ENCODE measurements around the gene VPS37C. TPM values are rescaled to one million over a fixed set of nuclear protein-coding genes. Genes with fewer than 3 reads are reported as not detected.
A peak's percentile ranks its signal among the peaks of the same experiment; 100 is the strongest.
"Not testable (repeated sequence)": the region's sequence is repeated elsewhere in the genome, so short reads cannot be mapped to it uniquely, and the experiment has no call there.

The VPS37C gene
- 6.6 TPM for polyA plus RNA-seq (2012; ENCODE audit: missing spikeins)

GRCh38 chr11:61161190-61162091 lies at the start of gene VPS37C:
Gene VPS37C, minus strand, starts transcription at chr11:61161426. Its CDS starts 22,597 bp downstream, at chr11:61138829.
- peak; percentile 94 for DNase-seq (ENCODE audit: insufficient read length)
- TF ChIP-seq TAF1 (IDR thresholded peaks at IDR 0.05; ENCODE audit: borderline replicate concordance, low read depth, low read length) = peak; percentile 25; the same call in 1 of the 2 replicates
- peak; percentile 72; the same call in 1 of the 2 replicates for TF ChIP-seq POLR2A (IDR thresholded peaks at IDR 0.05; ENCODE audit: low read depth, low read length)
- TF ChIP-seq POLR2AphosphoS5 (IDR thresholded peaks at IDR 0.05; ENCODE audit: low read depth, low read length) = peak; percentile 68; the same call in 1 of the 2 replicates
- peak; percentile 98 for FAIRE-seq

- not testable (repeated sequence) for DNase-seq (ENCODE audit: insufficient read length); FAIRE-seq
Measured at GRCh38 chr11:61210629-61211028, 49.4 kb upstream of the VPS37C start.

DNA sequence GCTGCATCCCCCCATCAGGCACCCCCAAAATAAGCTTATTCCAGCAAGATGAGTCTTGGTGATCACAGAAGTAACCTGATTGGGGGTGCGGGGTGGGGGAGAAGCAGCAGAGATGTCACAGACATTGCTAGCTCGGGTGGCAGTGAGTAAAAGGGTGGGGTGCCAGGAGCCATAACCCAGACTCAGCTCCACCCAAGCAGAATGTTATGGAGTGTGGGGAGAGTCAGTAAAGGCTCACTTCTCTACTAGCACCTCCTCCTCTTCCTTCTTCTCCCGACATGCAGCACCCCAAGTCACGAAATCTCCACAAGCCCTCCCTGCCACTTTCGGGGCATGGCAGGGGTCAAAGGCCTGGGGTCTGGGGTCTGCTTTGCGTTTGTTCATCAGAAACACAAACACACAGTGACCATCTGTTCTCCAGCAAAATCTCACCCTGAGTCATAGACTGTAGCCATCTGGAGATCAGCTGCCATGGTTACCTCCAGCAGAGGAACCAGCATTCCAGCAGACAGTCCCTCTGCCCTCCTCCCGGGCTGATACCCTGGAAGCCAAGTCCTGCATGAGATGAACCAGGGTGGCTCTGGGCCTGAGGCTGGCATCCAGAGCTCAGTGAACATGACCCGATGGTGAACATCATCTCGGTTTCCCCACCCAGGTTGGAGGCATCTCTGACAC lies 46.5 kb upstream of the VPS37C start:
- FAIRE-seq; DNase-seq (ENCODE audit: insufficient read length): not testable (repeated sequence)

GRCh38 chr11:61204502-61205059 lies 43.4 kb upstream of the VPS37C start:
- DNase-seq (ENCODE audit: insufficient read length); FAIRE-seq: not testable (repeated sequence)

- FAIRE-seq = not testable (repeated sequence)
Measured at GRCh38 chr11:61203873-61204272, 42.6 kb upstream of the VPS37C start.

DNA sequence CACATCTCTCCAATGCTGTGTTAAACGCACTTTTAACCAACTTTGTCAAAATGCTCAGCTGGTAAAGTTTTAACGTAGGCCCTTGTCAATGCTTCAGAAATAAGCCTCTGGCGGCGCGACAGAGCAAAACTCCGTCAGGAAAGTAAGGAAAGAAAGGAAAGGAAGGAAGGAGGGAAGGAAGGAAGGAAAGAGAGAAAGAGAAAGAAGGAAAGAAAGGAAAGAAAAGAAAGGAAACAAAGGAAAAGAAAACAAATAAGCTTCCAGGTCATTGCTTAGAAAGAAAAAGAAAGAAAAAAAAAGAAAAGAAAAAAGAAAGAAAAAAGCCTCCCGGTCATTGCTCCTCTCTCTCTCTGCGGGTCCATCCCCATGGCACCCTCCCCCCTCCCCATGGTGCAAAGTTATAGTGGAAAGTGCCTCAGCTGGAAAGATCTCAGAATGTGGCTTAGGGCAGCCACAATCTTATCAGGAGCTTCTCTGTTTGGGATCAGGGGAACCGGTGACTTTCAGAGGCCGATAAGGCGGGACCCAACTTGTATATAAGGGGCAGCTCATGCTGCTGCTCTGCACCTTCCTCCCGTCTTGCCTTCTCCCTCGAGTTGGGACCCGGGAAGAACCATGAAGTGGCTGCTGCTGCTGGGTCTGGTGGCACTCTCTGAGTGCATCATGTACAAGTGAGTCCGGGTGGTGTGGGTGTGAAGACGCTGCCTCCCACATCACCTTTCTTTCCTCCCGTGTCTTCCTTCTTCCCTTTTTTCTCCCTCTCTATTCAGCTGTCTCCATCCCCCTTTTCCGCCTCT lies 41.9 kb upstream of the VPS37C start, which contains the start of gene PGA3:
PGA3 (plus strand) TSS at position 566 of the 797 bp plus-strand sequence; CDS start at position 616, 50 bp downstream.
- not testable (repeated sequence) for FAIRE-seq

More at GRCh38 chr11:61203873-61204272, 42.6 kb upstream of the VPS37C start:
- DNase-seq (ENCODE audit: insufficient read length) = not testable (repeated sequence)

GRCh38 chr11:61201476-61201875 lies 40.2 kb upstream of the VPS37C start:
- DNase-seq (ENCODE audit: insufficient read length) = no peak
- FAIRE-seq = no peak
- TF ChIP-seq POLR2AphosphoS5 (IDR thresholded peaks at IDR 0.05; ENCODE audit: low read depth, low read length) (no peak), TAF1 (IDR thresholded peaks at IDR 0.05; ENCODE audit: borderline replicate concordance, low read depth, low read length) (no peak)

More for the DNA sequence above, 41.9 kb upstream of the VPS37C start, which contains the start of gene PGA3:
- DNase-seq (ENCODE audit: insufficient read length) = not testable (repeated sequence)

DNA sequence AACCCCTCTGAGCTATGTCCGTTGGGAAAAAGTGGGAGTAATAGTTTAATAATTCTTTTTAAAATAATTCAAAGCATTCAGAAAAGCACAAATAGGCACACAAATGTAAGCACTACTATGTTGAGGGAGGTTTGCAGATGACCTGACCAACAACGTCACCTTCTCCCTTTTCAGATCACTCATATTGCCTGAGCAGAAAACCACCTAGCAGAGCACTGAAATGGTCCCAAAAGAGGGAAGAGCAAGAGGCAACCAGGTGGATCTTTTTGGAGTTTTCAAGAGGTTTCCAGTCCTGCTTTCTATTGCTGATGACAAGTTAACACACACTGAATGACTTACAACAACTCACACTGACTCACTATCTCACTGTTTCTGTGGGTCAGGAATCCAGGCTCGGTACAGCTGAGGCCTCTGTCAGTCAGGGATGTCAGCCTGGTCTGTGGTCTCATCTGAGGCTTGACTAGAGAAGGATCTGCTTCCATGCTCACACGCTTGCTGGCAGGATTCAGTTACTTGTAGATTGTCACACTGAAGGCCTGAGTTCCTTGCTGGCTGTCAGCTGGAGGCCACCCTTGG lies 37.8 kb upstream of the VPS37C start:
- FAIRE-seq (no peak), DNase-seq (ENCODE audit: insufficient read length) (no peak)
- TF ChIP-seq POLR2AphosphoS5 (IDR thresholded peaks at IDR 0.05; ENCODE audit: low read depth, low read length) (no peak), POLR2A (IDR thresholded peaks at IDR 0.05; ENCODE audit: low read depth, low read length) (no peak), TAF1 (IDR thresholded peaks at IDR 0.05; ENCODE audit: borderline replicate concordance, low read depth, low read length) (no peak)

DNA sequence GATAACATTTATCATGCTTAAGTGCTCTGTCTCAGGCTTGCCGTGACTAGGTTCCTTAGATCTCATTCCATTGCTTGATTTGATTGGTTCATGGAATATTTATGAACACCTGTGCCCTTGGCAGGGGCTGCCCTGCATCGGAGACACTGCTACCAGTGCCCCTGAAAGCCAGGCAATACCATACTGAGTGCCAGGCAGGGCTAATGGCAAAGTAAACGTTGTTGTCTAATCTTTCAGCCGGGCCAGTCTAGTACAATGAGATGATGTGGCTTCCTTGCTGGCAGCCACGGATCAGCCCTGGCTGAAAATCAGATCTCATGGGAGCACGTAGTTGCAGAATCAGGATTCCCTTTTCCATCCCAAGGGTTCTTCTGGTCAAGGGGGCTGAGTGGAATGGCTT lies 37.1 kb upstream of the VPS37C start:
- no peak for TF ChIP-seq TAF1 (IDR thresholded peaks at IDR 0.05; ENCODE audit: borderline replicate concordance, low read depth, low read length)
- no peak for FAIRE-seq
- DNase-seq (ENCODE audit: insufficient read length) = no peak

- TF ChIP-seq POLR2AphosphoS5 (IDR thresholded peaks at IDR 0.05; ENCODE audit: low read depth, low read length) = no peak
- TF ChIP-seq TAF1 (IDR thresholded peaks at IDR 0.05; ENCODE audit: borderline replicate concordance, low read depth, low read length) = no peak
- TF ChIP-seq POLR2A (IDR thresholded peaks at IDR 0.05; ENCODE audit: low read depth, low read length) = no peak
- no peak for DNase-seq (ENCODE audit: insufficient read length)
- FAIRE-seq = no peak
Measured at GRCh38 chr11:61195719-61196118, 34.5 kb upstream of the VPS37C start.

DNA sequence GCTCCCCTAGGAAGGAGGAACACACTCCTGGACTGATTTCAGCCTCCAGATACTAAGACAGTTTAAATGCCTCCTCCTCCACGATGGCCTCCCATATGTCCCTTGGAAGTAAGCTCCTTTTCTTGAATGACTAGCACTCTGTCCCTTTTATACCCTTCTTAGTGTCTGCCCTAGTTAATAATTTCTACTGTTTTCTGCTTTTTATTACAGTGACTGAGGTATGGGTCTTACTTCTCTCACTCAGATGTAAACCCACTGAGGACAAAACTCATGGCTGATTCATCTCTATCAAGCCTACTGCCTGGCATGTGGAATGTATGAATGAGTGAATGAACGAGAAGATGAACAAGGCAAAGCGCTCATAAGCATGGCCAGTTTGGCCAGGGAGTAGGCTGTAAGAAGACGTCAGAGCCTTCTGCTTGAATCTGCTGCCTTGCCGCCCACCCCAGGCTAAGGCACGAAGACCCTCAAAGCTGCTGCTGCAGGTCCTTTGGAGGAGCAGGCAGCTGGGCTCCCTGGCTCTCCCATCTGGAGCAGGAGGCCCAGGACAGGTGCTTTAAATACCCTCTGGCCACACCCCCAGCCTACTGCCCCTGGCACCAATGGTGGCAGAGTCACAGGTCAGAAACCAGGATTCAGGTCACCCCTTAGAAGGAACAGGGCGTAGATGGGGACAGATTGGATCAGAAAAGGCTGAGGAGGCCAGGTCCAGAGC lies 33.9 kb upstream of the VPS37C start:
- TF ChIP-seq TAF1 (IDR thresholded peaks at IDR 0.05; ENCODE audit: borderline replicate concordance, low read depth, low read length) (no peak), POLR2A (IDR thresholded peaks at IDR 0.05; ENCODE audit: low read depth, low read length) (no peak), POLR2AphosphoS5 (IDR thresholded peaks at IDR 0.05; ENCODE audit: low read depth, low read length) (no peak)
- DNase-seq (ENCODE audit: insufficient read length) (no peak), FAIRE-seq (no peak)
